Measurements from ENCODE around the gene HOXD12.

- TF ChIP-seq CTCF (conservative IDR thresholded peaks at IDR 0.05) = no peak
- no peak for TF ChIP-seq EZH2 (IDR thresholded peaks at IDR 0.05; ENCODE audit: low read depth)
Measured at GRCh38 chr2:176078541-176079284, 20.9 kb upstream of the HOXD12 start.
